ENCODE measurements around the gene WNT7B.
"Not testable (repeated sequence)": the region's sequence is repeated elsewhere in the genome, so short reads cannot be mapped to it uniquely, and the experiment has no call there.

The WNT7B gene

GRCh38 chr22:46007848-46008261, 30.9 kb upstream of the WNT7B start:
- peak; percentile 46 for DNase-seq

GRCh38 chr22:46007003-46007847, 30.3 kb upstream of the WNT7B start:
- DNase-seq: no peak

- DNase-seq: peak; percentile 41
Measured at GRCh38 chr22:46006379-46007002, 29.5 kb upstream of the WNT7B start.

GRCh38 chr22:46005116-46005705, 28.2 kb upstream of the WNT7B start:
- DNase-seq: not testable (repeated sequence)

GRCh38 chr22:46004105-46004866, 27.3 kb upstream of the WNT7B start:
- DNase-seq: no peak

- no peak for DNase-seq
Measured at GRCh38 chr22:46003271-46004091, 26.5 kb upstream of the WNT7B start.

GRCh38 chr22:46002757-46003270, 25.9 kb upstream of the WNT7B start:
- DNase-seq: no peak

GRCh38 chr22:46001426-46002106, 24.6 kb upstream of the WNT7B start:
- peak; percentile 78 for DNase-seq

GRCh38 chr22:46001046-46001425, 24.1 kb upstream of the WNT7B start:
- DNase-seq: no peak

- DNase-seq: no peak
Measured at GRCh38 chr22:46000081-46001027, 23.4 kb upstream of the WNT7B start.

- no peak for DNase-seq
Measured at GRCh38 chr22:45999379-45999971, 22.5 kb upstream of the WNT7B start.

- peak; percentile 47 for DNase-seq
Measured at GRCh38 chr22:45998638-45999378, 21.8 kb upstream of the WNT7B start.

- no peak for DNase-seq
Measured at GRCh38 chr22:45997777-45998637, 21.0 kb upstream of the WNT7B start.

- DNase-seq: peak; percentile 29
Measured at GRCh38 chr22:45997077-45997776, 20.3 kb upstream of the WNT7B start.

- DNase-seq: no peak
Measured at GRCh38 chr22:45996241-45997076, 19.5 kb upstream of the WNT7B start.

GRCh38 chr22:45995405-45996101, 18.6 kb upstream of the WNT7B start:
- DNase-seq: no peak

Data from NCI-H1092 (cell line).